Fibroblast of upper back skin (primary cell): ENCODE results near the gene SKOR2.
A peak's percentile ranks its signal among the peaks of the same experiment; 100 is the strongest.

Experiments
- DNase-seq: peaks from one replicate; pipeline ENCODE4 v3.0.0-alpha.2; 2013

SKOR2 gene

DNA sequence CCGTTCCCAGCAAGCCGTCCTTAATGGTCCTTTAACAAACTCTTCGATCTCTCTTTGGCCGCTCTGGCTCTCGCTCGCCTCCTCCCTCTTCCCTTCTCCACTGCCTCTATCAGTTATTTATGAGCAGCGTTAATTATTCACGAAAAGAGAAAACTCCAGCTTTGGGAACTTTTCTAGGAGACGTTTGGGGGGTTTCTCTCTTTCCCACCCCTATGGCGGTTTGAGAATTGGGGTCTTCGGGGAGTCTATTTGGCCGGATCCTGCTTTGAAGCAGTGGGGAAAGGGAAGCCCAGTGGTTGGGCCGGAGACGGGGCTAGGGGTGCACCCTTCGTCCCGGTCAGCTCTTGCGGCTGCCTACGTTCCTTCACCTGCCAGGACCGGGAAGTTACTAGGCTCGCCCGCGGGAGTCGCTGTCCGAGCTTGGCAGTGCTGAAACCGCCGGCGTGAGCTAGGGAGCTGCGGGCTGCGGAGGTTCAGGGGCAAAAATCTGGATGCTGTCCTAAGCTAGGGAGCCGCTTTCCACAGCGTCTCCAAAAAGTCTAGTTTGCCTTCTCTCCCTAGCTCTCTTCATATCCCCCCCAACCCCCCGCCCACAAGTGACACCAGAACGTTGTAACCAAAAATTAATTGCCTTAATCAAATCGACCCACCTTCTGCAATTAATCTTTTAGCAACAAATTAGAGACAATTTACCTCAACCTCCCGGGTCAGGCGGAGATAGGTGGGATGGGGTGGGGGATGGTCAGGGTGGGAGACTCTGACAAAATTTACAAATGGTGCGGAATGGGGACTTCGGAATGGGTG, 8.9 kb upstream of the SKOR2 start:
- DNase-seq, result peak; percentile 51

DNA sequence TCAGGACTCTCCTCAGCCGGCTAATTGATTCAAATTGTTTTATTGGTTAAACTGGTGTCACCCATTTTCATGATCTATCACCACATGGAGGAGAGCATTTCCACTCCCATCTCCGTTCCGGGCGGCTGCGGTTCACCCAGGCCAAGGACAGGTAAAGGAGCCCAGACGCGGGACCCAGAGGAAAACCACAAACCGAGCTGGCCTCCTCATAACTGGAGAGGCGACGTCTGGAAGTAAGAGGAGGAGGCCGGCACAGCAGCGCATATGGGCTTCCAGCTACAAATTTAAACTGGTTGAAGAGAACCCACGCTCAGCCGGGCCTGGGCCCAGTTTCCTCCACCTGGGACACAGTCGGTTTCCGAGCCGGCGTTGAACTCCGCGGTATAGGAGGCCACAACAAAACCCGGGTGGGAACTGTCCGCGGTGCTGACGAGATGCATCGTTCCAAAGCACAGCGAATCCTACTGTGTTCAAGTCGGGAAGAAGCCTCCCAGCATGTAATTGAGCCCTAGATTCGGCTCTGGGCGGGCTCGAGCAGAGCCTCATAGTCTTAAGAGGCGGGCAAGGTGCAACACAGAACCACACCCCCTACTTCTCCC, 3.0 kb upstream of the SKOR2 start:
- peak; percentile 56 for DNase-seq

DNA sequence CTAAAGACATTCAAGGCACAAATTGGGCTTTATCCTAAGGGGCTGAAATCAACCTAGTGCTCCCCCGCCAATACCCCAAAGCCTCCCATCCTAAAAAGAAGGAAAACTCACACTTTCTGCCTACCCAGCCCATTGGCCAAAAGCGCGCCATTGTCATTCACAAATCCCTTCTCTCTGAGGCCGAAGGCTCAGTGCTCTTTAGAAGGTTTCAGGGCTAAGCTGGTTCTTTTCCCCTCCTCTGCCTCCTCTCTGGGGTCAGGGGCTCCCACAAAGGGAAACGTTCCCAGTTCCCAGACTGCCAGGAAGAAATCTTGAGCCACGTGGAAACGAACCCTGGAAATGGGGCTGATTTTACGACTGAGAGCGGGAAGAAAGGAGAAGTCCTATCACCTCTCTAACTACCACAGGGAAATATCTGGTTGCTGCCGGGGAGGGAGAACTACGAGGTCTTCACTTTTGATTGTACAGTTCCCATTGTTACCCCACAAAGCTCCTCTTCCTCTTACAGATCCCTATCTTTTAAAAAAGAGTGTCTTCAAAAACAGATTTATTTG, 1.7 kb upstream of the SKOR2 start:
- no peak for DNase-seq

DNA sequence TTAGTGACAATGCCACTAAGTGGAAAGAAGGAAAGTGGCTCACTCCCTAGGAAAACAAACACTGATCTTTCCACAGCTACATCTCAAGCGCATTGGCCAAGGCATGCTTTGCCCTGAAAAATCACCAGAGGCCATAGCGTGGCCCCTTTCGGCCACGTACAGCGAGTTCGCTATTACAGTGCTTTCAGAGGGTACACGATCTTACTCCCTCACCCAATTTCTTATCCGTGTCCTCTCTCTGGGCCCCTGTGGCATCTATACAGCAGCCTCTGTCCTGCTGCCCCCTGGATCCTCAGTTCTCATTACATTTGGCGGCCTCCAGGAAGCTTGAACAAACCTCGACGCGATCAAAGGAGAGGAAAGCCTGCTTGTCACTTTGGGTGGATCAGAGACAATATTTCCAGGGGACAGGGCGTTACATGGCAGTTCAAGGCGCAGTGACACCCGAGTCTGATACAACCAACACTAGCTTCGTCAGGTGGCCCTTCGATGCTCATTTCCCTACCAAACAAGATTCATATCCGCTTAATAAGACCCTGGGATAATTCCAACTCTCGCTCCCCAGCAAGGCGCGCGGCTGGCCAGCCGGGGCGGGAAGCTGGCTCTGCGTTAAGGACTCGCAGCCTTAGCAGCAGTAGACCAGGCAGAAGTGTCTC, 941 bp downstream of the SKOR2 start:
- no peak for DNase-seq

DNA sequence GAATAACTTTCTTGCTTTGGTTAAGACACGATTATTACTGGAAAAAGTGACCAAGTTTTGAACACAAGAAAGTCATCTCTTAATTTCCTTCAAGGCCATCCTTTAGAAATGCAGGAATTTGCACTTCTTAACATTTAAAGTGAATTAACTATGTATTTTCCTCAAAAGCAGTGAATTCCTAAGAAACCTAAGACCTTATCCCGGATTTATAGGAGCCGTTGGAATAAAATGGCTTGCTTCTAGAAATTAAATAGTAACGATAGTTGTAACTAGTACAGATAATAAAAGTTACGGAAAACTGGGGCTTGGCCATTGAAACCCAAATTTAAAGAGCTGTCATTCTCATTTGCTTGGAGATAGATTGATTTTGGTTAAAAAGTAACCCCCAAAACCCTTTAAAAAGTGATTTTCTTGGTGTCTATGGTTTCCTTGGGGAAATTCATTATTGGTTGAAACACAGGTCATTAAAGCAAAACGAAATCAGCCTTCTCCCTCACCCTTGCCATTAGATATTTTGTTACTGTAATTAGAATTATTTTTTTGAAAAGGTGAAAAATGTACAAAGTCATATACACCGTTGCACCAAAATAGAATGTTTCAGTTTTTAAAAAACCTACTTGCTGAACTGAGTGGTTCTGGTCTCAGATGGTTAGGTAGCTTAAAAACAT, 2.0 kb downstream of the SKOR2 start:
- DNase-seq, result no peak

DNA sequence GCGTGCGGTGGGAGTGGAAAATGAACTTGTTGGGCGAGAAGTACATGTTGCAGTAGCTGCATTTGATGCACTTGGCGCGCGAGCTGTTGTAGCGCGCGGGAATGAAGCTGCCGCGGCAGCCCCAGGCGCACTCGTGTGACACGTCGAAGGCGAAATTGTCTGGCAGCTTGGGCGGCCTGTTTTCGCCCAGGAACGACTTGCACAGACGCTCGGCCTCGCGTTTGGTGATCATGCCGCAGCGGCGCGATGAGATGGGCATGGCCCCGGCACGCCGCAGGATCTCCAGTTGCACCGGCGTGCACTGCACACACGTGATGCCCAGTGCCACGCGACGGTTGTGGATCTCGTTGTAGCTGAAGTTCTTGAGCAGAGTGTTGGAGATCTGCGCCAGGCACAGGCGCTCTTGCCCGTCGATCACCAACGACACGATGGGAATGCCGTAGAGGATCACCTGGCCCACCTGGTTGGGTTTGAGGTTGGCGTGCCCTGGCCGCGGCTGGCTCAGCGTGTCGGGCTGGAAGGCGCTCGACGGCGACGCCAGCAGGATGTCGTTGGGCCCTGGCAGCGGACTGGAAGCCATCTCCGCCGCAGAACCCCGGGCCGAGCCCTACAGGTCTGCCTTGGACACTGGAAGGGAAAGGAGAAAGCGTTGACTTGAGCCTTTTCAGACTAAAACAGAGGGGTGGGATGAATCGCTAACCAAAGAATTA, 2.7 kb downstream of the SKOR2 start:
- DNase-seq, result no peak

DNA sequence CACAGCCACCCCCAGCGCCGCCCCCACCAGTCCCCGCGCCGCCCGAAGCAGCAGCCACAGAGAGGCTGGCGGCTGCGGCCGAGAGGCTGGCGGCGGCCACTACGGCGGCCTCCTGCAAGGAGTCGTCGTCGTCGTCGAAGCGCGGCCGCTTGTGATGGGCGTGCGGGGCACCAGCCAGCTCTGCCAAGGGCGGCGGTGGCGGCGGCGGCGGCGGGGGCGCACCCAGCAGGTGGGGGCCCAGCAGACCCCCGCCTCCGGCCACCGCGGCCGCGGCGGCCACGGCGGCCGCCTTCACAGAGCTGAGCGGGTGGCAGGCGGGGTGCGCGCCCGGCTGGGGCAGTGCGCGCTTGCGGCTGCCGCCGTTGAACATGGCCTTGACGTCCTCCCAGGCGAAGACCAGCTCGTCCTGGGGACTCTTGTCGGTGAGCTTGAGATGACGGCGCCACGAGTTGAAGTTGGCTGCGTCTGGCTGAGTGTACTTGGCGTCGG, 3.3 kb downstream of the SKOR2 start:
- DNase-seq, result no peak

DNA sequence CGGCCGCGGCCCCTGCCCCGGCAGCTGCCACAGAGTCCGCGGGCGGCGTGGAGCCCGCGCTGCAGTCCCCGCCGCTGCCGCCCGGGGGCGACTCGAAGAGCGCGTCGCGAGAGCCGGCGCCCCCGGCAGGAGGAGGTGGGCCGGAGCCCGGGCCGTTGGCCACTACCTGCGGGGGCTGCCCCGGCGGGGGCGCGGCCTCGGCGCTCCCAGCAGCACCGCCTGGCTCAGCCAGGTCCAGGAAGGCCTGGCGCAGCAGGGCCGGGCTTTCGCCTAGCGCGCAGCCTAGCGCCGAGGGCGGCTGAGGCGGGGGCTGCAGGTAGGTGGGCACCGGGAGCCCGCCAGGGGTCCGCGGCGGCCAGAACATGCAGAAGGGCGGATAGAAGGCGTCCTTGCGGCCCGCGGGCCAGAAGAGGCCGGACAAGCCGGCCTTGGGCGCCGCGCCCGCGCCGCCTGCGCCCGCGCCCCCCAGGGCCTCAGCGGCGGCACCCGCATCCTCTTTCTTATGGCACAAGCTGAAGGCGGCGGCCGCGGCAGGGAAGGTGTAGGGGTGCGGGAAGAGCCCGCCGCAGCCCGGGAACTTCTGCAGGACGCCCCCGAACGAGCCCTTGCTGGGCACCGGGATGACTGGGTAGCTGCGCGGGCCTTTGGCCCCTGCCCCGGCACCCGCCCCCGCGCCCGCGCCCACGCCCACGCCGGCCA, 3.9 kb downstream of the SKOR2 start:
- DNase-seq, result no peak

DNA sequence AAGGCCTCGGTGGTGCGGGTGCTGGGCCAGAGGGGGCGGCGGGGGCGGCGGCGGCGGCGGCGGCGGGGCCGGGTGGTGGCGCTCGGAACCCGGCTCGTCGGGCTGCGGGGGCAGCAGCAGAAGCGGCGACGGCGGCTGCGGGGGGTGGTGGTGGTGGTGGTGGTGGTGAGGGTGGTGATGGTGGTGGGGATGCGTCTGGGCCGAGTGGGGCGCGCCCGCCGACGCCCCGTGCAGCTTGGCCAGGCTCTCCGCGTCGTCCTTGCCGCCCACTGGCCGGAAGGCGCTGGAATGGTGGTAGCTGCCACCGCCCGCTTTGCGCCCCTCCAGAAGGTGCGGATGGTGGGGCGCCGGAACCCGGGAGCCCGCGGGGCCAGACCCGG, 4.4 kb downstream of the SKOR2 start:
- no peak for DNase-seq

DNA sequence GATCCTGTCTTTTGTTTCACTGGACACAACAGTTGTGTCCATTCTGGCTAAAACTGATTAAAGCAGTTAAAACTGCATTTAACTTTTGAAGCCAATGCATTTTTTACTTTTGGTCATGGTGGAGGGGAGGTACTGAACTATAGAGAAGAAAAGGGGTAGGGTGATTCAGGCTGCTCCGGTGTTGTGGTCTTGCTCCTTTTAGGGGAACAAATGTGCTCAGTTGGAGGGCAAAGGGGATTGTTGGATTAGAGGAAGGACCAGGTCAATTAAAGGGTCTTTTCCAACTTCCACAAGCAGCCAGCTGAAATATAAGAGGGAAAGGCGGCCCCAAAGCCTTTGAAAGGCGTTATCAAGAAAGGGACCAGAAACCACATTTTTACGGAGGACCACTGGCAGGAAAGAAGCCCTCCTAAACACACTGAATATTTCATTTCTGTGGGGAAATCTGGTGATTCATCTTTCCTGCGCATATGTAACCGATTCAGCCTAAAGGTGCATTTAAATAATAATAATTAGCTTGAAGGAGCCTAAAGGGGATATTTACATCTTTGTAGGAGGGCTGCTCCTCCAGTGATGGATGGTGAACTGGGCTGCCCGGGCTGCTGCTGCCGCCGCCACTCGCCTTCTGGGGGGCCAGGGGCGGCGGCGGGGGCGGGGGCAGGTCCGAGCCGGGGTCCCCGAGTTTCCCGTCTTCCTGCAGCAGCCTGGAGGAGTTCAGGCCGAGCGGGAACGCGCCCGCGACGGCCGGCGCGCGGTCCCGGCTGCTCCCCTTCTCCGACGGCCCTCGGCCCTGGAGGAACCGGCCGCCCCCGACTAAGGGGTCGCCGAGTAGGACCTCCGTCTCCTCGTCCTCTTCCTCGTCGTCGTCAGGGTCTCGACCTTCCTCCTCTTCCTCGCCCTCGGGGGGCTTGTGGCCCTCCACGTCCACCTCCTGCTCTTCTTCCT, 5.2 kb downstream of the SKOR2 start:
- no peak for DNase-seq

DNA sequence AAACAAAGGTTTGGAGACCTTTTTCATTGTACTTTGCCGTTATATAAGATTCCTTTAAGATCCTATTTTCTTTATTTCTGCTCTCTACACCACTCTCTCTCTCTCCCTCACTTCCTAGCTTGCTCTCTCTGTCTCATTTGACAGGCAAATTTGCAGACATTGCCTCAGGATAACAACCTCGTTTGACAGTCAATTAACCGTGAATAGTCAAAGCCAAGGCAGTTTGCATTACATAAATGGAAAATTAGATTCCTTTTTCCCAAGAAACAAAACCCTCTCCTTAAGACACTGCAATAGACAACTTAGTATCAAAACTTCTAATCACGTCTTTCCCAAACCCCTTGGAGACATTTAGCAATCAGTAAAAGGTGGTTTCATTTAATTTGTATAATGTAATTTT, 7.4 kb downstream of the SKOR2 start:
- no peak for DNase-seq

DNA sequence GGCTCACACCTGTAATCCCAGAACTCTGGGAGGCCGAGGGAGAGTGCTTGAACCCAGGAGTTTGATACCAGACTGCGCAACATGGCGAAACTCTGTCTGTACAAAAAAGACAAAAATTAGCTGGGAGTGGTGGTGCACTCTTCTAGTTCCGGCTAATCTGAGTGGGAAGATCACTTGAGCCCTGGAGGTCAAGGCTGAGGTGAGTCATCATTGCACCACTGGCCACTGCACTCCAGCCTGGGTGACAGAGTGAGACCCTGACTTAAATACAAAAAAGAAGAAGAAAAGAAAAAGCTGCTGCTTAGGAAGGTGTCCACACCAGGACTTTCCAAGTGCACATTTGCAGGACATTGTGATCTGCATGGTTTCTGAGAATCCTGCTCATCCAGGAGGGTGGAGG, 16.4 kb downstream of the SKOR2 start:
- no peak for DNase-seq

DNA sequence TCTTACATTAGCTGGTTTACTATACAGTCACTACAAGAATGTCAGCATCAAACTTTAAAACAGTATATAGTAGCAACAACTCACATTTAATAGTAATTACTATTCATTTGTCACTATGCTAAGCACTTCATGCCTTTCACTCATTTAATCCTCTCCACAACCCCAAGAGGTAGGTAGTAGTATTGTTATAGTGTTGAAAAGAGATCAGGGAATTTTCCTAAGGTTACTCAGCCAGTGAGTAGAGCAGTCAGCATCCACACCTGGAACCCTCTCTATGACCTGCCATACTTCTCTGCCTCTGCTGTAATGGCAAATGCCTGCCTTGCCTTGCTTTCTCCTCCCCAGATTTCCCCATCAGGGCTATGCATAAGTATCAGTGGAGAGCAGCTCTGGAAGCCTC, 24.8 kb downstream of the SKOR2 start:
- no peak for DNase-seq

DNA sequence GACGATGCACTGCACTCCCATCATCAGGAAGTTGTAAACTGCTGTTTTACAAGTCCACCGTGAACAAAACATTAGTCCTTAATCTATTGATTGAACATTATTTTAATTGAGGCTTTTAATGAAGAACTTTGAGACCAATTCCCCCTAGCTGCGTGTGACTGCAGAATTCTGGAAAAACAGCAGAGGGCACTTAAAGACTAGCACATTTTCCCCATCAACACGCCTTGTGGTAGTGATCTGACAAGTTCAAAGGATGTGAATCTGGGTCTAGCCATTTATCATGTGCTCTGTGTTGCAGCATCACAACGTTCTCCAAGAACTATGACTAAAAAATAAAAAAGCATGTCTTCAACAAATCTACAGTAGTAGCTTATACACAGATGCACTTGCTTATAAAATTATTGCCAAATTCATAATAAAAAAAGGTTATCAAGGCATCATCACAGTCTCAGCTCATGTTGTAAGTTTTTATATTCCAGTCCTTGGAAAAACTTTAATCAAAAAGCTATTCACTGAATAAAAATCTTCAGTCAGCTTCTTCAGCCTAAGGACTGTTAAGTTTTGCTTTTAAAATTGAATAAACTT, 35.8 kb downstream of the SKOR2 start:
- DNase-seq, result peak; percentile 60

DNA sequence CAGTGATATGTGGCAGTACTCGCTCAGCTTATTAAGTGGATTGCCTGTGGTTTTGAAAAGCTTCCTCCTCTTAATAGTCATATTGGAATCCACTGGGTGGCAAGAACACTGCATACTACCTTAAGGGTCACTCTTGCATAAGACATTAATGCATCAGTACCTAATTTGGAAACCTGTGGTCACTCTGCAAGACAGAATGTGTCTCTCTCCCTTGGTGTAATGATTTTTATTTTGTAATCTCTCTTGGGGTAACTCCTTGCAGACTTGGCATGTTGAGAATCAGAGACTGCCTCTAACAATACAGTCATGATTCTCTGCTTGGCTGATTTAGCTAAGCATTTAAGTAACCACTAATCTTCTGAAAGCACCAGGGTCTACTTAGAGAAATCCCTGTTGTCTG, 42.3 kb downstream of the SKOR2 start:
- peak; percentile 36 for DNase-seq

DNA sequence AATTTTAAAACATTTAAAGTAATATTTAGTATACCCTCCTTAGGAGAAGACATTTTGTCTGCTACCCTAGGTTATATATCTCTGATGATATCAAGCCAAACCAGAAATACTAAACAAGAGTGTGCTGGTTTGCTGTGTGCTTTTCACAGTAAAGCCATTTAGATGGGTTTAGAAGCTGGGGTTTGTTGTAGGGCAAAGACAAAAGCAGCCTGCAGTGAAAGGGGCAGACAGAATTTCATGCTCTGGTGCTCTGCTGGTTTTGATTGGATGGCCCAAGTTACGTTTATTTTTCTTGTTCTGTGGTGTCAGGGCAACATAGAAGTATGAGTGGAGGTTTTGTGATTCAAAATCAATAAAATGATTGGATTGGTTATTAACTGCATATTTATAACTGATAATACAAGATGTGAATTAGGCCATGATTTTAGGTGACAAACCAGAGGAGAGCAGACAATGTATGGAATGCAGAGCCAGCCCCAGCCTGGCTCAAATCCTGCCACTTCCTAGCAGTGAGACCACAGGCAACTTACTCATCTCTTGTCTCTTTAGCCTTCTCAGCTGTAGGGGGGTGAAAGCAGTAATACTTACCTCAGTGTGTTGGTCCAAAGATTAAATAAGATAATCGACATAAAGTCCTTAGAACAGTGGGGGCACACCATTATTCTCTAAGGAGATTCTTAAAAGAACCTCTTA, 44.4 kb downstream of the SKOR2 start:
- peak; percentile 38 for DNase-seq

DNA sequence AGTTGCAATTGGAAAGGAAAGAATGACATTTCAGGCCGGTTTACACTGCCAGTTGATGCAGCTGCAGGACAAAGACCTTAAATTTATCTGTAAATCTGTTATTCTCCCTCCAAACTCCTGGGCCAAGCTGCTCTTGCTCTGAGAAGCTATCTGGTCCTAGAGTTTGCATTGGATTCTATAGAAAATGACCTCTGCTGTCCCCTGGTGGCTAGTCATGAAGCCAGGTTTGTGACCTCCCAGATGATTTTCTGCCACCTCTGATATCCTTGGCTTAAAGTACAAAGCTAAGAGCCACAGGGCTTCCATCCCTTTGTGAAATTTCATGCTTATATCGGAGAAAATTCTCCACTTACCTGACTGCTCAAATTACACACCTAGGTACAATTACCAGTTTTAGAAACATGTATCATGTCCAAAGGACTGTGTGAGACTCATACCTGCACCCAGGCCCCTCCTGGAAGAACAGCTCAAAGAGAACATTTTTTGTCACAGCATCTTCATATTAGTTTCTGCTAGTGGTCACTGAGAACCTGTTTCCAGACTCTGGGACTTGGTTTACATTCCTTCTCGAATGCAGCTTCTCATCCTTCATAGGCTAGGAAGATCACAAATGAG, 46.4 kb downstream of the SKOR2 start:
- DNase-seq, result peak; percentile 32

DNA sequence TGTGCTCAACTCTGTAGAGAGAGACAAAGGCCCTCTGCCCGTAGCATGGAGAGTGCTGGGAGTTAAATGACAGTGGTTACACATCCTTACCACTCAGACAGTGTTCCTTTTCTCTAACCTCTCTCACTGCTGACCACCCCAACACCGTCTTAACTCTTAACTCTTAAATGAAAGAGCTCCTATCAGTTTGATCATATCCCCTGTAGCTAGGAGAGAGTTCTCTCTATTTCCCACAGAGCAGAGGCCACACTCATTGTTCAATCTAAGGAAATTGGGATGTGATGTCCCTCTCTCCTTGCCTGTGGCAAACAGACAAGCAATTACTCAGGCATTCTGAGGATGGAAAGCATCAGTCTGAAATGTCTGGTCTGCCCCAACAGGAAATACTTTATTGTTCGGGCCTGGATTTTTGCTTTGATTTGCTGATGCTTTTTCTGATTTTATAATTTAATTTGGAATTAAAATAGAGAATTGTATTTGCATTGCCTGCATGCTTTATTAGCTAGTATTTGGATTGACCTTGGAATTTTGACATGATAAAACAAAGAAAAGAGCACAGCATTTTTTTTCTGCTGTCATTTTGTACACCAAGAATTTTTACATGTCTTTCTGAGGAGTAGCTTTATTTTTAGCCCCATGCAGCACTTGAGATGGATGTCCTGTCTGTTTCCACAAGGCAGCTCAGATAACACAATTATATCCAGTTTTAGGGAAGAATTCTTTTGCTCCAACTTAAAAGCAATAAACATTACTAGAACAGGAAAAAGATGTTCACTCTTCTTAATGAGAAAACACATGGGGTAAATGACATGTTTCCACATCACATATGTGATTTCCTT, 47.6 kb downstream of the SKOR2 start:
- DNase-seq, result no peak
